GM21528 (cell line): ENCODE results near the gene CUX1.

ENCODE experiments used
- ATAC-seq: cut with Tn5 transposase; IDR thresholded peaks from one replicate; pipeline ENCODE4 v1.9.1; 2021; ENCODE audit warnings: mild to moderate bottlenecking, moderate library complexity; ENCODE audit not compliant: unreplicated experiment, low FRiP score

Gene CUX1

DNA sequence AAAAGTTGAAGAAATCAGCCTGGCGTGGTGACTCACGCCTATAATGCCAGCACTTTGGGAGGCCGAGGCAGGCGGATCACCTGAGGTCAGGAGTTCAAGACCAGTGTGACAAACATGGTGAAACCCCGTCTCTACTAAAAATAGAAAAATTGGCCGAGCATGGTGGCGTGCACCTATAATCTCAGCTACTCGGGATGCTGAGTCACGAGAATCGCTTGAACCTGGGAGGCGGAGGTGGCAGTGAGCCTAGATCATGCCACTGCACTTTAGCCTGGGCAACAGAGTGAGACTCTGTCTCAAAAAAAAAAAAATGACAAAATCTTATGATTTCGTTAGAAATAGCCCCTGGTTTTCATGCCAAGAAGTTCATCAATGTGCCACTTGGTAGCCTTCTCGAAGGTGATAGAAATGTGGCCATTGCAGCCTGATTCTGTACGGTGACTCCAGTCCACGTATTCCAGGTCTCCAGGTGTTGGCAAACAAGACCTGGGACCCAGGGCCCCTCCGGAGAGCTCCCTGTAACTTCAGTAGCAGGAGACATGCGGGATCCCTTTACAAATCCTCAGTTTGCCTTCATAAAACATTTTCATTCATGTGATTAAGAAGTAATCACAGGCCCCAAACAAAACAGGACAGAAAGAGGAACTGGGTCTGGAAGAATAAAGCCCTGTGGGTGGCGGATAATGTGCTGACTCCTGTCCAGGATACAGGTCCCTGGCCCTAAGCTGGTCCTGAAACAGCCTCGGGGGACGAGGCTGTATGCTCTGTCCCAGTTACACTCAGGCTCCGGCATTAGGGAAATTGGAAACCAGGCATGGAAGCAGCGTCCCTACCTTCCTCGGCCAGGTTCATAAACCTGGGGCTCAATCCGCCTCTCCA, 262.0 kb downstream of the CUX1 start:
- ATAC-seq, result no peak

DNA sequence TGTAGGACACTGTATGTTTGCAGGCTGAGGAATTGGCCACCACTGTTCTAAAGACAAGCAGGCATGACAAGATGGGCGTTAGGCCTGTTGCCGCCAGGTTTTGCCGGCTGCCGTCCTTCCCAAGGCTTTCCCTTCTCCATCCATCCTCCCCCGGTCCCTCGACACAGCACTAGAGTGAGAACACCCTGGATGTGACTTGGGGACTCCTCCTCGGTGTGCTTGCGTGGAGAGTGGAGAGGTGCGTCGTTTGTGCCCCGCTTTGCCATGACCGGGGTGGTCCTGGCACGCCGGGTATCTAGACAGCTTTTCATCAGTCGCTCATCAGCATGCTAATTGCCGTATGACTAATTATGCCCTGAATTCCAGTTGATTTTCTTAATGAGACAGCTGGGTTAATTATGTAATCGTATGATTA, 262.6 kb downstream of the CUX1 start:
- no peak for ATAC-seq

DNA sequence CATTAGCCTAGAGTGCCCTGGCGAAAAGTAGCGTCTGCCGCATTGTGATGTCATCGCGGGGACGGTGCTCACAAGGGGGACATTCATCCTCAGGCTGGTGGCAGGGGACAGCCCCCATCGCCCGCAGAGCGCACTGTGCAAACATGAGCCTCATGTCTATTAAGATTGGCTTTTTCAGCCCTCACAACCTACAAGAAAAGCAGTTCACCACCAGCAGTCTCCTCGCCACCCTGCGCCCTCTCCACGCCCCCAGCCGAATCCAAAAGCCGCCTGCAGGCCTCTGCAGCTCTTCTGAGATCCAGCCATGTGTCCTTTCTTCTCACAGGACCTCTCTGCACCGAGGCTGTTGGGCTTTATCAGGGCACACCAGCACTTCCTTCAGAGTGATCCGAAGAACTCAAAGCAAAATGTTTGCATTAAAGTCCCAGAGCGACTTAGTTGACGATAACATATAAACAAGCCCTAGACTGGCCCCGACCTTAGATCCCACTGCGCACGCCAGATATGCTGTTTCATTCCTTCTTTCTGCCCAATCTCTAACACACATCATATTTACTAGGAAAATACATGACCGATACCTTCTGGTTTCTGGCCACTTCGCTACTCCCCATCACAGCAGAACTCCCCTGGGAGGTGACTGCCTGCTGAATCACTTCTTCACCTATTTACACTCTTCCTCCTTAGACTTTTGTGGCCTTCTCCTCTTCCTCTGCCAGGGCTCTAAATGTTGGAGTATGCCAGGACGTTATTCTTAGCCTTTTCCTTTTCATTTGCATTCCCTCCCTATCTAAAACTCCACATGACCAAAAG, 263.2 kb downstream of the CUX1 start:
- no peak for ATAC-seq

DNA sequence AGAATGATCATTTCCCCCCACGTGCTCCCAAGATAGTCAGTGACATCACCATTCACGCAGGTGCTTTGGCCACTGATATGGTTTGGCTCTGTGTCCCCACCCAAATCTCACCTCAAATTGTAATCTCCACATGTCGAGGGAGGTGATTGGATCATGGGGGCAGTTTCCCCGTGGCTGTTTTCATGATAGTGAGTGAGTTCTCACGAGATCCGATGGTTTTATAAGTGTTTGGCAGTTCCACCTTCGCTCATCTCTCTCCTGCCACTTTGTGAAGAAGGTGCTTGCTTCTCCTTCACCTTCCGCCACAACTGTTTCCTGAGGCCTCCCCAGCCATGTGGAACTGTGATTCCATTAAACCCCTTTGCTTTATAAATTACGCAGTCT, 263.8 kb downstream of the CUX1 start:
- ATAC-seq, result no peak

GRCh38 chr7:102082693-102083368, 265.4 kb downstream of the CUX1 start:
- no peak for ATAC-seq

DNA sequence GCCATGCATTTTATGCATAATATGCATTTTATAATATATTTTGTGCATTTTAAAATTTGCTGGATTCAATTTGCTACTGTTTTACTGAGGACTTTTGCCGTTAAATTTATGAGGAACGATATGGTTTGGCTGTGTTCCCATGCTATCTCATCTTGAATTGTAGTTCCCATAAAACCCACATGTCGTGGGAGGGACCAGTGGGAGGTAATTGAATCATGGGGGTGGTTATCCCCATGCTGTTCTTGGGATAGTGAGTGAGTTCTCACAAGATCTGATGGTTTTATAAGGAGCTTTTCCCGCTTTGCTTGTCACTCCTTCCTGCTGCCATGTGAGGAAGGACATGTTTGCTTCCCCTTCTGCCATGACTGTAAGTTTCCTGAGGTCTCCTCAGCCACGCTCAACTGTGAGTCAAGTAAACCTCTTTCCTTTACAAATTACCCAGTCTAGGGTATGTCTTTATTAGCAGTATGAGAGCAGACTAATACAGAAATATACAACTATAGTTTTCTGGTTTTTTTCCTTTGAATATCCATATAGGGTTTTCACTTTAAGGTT, 267.9 kb downstream of the CUX1 start:
- ATAC-seq, result no peak

DNA sequence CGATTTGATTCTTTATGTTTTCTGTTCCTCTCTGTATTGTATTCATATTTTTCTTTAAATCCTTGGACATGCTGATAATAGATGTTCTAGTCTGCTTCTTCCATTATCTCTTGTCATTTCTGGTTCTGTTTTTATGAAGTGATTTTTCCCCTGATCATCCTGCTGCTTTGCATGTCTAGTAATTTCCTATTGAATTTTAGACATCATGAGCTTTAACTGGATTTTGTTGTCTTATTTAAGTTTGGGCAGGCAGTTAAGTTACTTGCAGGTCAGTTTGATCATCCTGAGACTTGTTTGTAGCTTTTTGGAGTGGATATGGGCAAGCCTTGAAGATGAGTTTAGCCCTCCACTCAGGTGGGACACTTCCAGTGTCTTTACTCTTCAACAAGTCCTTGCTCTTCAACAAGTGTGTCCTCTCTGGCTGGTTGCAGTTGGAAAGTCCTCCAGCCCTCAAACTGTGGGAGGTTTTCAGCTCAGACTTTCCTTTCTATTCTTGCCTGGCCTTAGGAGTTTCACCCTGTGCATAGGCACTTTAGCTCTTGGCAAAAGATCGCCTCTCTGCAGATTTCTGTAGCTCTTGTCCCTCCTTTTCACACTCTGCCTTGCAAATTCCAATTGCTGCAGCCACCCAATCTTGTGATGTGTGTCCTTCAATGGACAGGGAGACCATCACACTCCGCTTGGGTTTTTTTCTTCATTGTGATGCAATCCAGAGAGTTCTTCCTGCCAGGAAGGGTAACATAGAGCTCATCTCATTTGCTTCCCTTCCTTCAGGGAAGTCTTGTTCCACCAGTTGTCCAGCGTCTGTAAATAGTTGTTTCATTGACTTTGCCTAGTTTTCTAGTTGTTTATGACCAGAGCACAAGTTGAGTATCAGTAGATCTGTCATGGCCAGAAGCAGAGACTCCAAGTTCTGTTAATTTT, 272.0 kb downstream of the CUX1 start:
- no peak for ATAC-seq

DNA sequence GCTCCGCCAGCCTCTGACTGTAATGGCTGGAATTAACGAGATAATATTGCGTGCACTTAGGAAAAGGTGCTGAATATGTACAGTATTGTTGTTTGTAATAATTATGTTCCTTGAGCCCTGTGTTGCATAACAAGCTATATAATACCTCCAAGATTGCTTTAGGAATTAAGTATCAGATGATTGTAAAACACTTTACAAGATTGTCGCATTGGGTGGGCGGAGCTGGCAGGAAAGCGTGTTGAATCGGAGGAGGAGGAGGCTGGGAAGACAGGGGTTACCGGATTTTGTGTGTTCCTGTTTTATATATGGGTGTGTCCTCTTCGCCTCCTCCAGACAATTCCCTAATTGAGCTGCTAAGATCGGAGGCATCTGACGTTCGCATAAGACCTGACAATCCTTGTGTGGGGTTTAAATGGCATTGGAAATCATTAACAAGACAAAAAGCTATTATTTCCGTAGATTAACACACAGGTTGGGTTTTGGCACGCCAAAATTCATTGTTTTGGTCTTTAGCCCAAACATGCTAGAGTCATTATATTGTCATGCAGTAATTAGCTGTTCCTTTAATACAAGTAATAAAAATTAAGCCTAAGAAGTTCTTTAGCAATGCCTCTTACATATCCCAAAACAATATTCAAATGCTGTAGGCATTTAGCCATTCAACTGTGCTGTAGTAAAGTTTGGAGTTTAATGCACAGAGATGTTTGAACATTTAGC, 276.3 kb downstream of the CUX1 start:
- no peak for ATAC-seq

- no peak for ATAC-seq
Measured at GRCh38 chr7:102094316-102094650, 276.9 kb downstream of the CUX1 start.

DNA sequence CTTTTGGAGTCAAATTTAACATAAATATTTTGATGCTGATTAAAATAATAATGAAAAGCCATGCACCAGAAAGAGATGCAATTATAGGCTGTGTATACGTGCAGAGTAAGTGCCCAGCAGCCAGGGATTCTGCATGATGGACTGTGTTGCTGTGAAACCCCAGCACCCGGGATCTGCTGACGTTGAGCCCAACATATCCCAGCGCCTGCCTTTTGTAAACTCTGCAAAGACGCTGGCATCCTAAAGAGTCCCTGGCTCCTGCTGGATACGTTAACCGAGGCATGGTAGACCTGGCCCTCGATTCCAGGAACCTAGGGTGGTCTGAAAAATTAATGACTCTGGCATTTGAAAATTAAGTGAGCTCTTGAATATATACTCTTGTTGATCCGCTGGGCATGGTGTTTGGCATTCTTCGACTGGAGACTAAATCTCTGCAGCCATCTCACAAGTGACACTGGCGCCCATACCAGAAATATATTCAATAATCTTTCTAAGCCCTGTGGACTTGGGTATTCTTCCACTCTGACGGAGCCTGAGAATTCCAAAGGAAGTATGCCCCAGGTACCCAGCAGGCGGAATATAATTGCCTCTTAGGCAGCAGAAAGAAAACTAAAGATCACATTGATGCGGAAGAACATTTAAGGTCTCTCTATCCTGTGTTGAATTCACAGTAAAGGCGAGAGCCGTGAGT, 278.0 kb downstream of the CUX1 start:
- ATAC-seq, result no peak

DNA sequence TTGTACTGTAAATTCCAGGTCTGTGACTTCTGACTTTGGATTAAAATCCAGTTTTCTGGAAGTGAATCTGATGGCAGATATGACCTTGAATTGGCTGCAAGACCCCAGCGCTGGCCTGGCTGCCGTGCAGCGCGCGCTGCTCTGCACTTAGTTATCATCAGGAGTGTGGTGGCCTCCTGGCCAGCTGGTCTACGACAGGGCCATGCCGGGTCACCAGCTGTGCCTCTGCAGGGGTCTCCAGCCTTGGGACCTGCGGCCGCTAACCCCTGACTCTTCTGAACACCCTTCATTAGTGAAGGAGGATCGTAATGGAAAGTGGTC, 278.5 kb downstream of the CUX1 start:
- no peak for ATAC-seq

GRCh38 chr7:102096706-102097427, 279.4 kb downstream of the CUX1 start:
- ATAC-seq, result no peak

- no peak for ATAC-seq
Measured at GRCh38 chr7:102097601-102098161, 280.3 kb downstream of the CUX1 start.

DNA sequence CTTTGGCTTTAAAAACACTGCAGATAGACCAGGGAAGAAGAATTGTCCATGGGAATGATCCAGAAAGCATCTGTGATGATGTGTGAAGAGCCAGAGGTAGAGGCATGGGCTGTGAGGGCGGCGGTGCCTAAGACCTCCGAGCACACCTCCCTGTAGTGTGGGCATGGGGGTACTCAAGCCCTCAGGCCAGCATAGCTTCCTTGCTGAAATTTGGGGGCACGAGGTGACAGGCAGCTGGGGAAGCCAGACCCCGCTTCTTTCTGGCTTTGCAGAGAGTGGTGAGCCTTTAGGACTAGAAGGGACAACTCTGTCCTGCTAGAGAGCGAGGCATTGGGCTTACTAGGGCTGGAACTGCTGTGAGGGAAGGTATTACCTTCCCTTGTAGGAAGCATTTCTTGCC, 281.6 kb downstream of the CUX1 start:
- no peak for ATAC-seq

GRCh38 chr7:102099474-102099873, 282.0 kb downstream of the CUX1 start:
- ATAC-seq, result no peak

GRCh38 chr7:102101111-102101551, 283.7 kb downstream of the CUX1 start:
- no peak for ATAC-seq

GRCh38 chr7:102101926-102102325, 284.5 kb downstream of the CUX1 start:
- ATAC-seq, result no peak

DNA sequence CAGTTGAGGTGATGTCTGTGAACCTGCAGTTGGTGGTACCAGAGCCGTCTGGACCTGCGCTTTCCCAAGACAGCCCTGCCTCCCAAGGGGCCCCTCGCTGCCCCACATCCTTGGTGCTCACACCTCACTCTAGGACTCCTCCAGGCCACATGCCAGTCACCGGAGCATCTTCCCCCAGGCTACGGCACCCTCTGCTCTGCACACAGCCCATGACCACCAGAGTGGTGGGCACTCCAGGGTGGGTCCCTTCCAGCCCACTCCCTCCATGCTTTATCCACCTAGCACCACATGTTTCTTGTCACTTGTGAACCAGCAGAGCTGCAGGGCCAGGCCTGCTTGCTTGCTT, 285.6 kb downstream of the CUX1 start:
- no peak for ATAC-seq
